HS-5 (cell line): ENCODE data around the gene CXCL16.
A peak's percentile ranks its signal among the peaks of the same experiment; 100 is the strongest.
"Not testable (repeated sequence)": the region's sequence is repeated elsewhere in the genome, so short reads cannot be mapped to it uniquely, and the experiment has no call there.

Experiments
- DNase-seq: peaks from one replicate; pipeline ENCODE4 v3.0.0-alpha.2; 2012; ENCODE audit warnings: low read depth

Gene CXCL16

DNA sequence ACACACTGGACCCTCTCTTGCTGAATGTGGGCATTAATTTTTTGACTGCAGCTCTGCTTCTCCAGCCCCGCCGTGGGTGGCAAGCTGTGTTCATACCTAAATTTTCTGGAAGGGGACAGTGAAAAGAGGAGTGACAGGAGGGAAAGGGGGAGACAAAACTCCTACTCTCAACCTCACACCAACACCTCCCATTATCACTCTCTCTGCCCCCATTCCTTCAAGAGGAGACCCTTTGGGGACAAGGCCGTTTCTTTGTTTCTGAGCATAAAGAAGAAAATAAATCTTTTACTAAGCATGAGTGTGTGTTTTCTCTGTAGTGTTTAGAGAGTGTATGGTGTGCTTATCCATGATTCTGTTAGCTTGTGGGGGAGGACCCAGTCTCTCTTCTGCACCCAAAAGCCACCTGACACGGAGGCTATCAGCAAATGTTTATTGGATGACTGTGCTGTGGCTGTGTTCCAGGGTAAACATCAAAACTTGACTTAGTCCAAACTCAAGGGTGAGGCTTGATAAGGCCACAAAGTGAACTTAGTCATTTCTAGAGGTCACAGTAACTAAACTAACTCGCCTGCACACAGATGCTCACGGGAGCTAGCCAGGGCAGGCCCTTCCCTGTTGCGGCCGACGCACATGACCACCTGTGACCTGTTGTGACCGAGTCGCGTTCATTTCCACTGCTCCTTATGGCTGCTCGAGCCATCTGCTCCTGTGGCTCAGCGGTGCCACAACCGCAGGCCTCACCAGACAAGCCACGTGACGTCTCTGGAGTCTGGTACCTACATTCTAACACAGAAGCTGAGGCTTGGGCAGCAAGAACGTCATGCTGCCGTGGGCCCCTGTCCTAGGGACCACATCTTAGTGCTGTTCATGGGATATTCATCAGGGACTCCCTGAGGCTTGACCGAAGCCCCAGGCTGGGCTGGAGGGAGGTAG is 18.3 kb downstream of the CXCL16 start:
- no peak for DNase-seq

DNA sequence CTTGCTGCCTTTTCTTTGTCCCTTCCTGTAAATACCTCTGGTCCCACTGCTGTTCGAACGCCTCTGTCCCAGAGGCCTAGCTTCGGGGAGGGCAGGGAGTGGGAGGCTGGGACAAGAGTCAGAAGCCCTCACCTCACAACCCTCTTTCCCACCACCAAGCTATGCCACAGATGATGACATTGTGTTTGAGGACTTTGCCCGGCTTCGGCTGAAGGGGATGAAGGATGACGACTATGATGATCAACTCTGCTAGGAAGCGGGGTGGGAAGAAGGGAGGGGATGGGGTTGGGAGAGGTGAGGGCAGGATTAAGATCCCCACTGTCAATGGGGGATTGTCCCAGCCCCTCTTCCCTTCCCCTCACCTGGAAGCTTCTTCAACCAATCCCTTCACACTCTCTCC is 18.9 kb downstream of the CXCL16 start:
- DNase-seq = no peak

DNA sequence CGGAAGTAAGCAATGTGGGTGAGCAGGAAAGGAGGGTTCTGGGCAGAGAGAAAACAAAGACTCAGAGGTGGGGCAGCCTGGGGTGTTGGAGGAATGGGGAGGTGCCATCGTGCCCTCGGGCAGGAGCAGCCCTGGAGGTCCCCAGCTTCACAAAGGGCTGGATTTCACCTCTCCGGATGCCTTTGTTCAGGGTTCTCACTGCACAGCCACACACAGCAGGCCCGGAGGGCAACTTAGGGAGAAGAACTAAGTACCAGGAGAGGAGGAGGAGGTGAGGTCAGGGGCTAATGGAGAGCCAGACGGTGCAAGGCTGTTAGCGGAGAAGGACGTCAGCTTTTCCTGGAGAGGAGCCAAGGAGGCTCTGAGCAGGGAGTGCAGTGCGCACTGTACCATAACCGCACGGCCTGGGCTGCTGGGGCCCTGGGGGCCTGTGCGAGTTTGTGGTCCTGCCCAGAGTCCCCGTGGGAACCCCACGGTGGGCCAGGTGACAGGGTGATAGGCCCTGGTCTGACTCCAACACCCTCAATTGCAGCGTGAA is 20.0 kb downstream of the CXCL16 start:
- no peak for DNase-seq

DNA sequence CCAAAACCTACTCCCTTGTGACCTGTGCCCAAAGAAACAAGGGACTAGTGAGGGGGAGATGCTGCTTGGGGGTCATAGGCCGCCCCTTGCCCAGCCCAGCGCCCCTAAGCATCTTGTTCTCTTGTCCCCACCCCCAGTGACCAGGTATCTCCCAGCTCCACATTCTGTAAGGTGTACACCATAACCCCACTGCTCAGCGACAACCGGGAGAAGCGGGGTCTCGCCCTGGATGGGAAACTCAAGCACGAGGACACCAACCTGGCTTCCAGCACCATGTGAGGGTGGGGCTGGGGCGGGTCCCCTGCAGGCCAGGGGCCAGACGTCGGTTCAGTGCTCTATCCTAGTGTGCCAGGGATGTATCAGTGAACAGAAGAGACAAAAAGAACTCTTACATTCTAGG is 20.6 kb downstream of the CXCL16 start:
- no peak for DNase-seq

DNA sequence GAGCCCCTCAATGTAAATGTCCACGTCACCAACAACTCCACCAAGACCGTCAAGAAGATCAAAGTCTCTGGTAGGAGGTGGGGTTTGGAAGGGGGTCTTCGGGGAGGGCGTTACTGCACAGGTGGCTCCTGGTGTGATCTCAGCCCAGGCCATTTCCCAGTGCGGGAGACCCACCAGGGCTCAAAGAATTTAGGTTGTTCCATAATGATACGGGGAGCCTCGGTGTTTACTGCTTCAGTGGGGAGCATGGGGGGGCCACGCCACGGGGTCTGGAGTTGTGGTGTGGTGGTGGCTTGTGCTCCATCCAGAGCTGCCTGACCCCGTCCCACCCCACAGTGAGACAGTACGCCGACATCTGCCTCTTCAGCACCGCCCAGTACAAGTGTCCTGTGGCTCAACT is 21.5 kb downstream of the CXCL16 start:
- DNase-seq = no peak

DNA sequence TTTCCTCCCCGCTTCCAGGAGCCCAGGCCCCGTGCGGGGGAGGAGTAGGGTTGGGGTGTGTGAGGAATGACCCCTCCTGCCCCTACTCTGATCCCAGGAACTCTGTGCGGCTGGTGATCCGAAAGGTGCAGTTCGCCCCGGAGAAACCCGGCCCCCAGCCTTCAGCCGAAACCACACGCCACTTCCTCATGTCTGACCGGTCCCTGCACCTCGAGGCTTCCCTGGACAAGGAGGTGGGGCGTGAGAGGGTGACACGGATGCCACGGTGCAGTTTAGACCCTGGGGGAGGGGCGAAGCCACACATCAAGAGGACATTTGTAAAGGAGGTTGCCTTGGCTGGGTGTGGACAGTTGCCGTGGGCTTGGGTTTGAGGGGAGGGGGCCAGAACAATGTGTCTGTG is 21.9 kb downstream of the CXCL16 start:
- DNase-seq = no peak

DNA sequence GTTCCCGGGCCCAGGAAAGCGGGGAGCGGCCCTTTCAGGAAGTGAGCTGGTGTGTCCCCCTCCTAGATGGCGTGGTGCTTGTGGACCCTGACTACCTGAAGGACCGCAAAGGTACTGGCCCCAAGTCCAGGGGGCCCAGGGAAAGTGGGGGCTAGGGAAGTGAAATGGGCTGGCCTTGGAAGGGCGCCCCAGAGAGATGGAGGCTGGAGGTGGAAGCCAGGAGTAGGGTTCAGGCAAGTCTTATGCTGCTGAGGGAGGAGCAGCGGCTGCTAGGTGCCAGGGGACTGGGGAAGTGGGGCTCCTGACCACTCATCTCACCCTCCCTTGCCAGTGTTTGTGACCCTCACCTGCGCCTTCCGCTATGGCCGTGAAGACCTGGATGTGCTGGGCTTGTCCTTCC is 23.6 kb downstream of the CXCL16 start:
- no peak for DNase-seq

DNA sequence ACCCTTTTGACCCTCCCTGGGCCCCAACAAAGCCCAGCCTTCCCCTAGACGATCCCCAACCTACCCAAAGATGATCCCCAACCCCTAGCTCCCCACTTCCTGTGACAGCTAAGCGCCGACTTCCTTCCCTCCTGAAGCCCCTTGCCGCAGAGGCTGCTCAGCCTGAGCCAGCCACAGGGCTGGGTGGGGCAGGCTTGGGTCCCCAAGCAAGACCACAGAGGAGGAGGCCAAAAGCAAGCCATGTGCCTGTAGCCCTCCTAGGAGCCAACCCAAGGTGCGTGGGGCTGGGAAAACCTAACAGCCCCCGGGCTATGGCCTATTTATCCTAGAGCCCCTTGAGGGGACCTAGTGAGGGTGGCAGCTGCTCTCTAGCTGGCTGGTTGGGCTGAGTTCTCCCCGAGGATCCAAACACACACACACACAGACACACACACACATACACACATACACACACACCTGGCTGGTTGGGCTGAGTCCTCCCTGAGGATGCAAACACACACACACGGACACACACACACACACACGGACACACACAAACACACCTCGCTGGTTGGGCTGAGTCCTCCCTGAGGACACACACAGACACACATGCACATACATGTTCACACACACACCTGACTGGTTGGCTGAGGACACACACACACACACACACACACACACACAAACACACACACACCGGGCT is 24.5 kb downstream of the CXCL16 start:
- no peak for DNase-seq

DNA sequence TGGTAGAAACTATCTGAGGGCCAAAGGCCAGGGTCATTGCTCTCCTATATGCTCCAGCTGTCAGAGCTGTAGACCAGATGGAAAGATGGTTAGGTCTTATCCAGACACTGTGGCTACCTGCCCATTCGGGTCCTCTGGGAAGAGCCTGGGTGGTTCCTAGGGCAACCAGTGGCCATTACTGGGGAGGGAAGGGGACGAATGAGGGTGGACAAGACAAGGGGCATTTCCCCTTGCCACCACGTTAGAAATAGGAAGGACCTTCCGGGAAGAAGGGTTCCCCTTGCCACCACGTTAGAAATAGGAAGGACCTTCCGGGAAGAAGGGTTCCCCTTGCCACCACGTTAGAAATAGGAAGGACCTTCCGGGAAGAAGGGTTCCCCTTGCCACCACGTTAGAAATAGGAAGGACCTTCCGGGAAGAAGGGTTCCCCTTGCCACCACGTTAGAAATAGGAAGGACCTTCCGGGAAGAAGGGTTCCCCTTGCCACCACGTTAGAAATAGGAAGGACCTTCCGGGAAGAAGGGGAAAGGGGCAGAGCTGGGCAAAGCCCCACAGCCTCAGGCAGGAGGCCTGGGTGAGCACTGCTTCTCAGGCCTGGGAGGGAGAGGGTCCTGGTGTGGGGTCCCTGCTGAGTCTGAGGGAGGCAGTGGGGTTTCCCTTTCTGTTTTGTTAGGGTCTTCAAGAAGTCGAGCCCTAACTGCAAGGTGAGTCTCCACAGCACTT is 25.2 kb downstream of the CXCL16 start:
- not testable (repeated sequence) for DNase-seq

DNA sequence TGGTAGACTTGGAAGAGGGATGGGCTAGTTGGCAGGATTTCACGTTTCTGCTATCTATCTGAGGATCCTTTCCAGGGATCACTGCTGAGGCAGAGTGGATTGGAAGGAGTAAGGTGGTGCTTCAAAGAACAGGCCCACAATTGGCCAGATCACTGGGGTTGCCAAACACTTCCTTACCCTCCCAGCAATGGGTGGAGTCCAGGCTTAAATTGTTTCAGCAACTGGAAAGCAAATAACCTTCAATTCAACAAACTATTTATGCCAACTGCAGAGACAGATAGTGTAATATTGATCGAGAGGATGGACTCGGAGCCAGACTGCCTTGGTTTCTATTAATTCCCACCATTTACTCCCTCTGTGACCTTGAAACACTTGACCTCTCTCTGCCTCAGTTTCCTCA is 27.2 kb downstream of the CXCL16 start:
- no peak for DNase-seq

DNA sequence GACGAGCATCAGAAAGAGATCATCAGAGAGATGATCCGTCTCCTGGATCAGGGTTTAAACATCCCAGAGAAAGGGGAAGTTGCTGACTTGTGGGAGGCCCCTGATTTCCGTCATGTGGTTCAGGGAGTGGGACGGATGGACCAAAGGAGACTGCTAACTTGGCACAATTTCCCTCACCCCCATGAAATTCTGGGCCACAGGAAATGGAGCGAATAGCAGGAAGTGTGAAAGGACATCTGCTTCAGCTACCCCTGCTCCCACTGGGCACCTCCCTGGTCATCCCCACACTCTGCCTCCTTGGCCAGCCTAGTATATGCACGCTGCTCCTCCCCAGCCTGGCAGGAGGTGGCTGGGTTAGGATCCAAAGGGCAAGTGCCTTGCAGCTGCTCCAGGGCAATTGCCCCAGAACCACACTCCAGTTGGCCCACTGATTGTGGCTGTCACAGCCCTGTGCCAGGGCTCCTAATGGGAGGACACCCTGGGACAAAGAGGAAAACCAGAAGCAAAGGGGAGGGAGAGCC is 28.0 kb downstream of the CXCL16 start:
- DNase-seq = no peak

DNA sequence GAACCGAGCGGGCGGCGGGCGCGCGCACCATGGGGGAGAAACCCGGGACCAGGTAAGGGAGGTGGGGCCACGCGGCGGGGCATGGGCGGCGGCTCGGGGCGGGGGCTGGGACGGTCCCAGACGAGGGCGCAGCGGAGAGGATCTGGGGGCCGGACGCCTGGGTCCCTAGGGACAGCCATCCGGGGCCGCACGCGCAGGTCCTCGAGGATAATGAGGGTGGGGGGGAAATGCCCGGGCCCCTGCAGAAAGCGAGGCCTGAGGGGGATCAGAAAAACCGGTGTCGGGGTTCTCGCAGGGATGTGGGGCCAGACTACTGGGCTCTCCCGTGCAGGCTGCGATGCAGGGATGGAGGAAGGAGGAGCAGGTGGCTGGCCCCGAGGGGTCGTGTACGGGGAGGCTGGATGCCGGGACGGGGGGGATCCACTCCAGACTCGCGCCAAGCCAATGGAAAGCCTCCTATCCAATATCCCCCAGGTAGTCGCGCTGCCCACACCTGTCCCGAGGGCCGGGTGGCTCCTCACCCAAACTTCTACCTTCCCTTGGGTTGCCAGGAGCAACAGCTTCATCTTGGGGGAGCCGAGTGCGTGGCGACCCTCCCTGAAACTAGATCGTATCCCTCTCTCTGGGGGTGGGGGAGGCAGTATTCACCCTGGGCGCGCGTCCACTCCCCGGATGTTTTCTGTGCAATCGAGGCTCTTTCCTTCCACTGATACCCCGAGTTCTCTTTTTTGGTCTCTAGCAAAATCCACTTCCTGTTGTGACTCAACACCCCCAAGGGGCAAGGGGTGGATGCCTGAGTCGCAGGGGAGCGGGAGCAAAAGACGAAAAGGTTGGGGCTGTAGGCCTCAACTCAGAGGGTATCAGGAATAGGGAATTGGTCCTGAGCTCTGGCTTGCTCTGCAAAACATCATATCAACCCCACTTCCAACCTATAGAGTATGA is 28.8 kb downstream of the CXCL16 start:
- no peak for DNase-seq

DNA sequence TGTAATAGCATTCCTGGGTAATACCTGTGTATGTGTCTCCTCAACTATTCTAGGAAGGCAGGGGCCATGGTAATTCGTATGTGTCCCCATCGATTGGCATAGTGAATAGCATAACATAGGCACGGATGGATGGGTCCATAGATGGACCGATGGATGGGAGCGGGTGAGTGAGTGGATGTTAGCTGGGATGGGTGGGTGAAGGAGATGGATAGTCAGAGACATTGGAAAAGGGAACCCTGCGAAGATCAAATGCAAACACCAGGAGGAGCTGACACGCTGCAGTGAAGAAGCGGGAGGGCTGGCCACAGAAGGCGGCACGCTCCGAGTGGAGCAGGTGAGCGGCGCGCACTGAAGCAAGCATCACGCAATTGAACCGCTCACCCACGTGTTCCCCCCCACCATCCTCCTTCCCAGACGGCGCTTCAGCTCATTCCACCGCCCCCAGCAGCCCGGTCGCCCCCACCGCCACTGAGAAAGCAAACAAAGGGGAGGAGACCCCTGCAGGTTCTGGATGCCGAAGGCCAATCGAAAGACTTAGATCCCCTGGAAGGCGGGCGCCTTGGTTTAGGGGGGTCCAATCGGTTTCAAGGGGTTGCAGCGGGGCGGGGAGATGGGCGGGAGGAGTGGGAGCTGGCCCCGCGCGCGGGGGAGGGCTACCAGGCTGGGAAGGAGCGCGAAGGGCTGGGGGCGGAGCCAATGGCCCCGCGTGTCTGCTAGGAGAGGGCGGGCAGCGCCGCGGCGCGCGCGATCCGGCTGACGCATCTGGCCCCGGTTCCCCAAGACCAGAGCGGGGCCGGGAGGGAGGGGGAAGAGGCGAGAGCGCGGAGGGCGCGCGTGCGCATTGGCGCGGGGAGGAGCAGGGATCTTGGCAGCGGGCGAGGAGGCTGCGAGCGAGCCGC is 29.7 kb downstream of the CXCL16 start, which contains the start of gene ARRB2:
Gene ARRB2 (plus strand): TSS at position 839 of the 899 bp plus-strand sequence. CDS start 90 bp downstream, outside the sequence.
- DNase-seq = peak; percentile 88

DNA sequence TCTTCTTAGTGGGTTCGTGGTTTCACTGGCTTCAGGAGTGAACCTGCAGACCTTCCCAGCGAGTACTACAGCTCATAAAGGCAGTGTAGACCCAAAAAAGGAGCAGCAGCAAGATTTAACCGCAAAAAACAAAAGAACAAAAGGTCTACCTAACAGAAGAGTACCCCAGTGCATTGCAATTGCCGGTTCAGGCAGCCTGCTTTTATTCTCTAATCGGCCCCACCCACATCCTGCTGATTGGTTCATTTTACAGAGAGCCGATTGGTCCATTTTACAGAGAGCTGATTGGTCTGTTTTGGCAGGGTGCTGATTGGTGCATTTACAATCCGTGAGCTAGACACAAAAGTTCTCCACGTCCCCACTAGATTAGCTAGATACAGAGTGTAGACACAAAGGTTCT is 31.3 kb downstream of the CXCL16 start:
- no peak for DNase-seq

DNA sequence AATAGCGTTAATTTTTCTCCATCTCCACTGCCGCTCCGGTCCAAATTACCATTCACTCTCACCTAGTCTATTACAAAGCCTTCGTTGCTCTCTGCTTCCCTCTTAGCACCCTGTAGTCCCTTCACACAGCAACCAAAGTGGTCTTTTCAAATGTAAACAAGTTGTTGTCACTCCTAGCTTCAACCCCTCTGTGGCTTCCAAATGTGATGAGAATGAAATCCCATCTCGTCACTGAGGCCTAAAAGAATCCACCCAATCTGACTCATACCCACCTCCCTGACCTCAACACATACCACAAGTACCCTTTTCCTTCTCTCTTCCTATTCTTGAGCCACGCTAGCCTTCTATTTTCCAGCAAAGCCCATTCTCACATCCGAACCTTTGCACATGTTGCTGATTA is 33.6 kb downstream of the CXCL16 start:
- no peak for DNase-seq

DNA sequence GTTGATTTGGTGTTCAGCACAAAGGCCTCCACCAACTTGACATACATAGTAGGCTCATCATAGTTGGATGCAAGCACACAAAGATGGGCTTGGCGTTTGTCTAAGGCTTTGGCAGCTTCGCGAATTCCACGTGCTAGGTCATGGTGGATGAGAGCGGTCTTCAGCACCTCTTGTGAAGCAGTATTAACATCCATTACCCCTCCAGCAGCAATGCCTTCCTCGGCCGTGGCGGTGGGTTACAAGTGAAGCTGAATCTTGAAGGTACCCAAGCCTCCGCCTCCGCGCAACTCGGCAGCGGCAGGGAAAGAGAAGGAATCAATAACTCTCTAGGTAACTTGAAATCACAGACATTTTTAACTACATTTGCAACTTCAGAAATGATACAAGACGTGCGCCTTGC is 34.7 kb downstream of the CXCL16 start:
- no peak for DNase-seq

DNA sequence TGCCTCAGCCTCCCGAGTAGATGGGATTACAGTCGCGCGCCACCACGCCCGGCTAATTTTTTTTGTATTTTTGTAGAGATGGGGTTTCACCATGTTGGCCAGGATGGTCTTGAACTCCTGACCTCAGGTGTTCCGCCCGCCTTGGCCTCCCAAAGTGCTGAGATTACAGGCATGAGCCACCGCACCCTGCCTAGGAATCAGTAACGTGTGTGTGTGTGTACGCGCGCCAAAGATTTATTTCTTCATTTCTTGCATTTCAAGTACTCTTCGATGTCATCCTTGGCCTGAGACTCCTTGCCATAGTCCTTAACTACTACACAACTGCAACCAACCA is 35.2 kb downstream of the CXCL16 start:
- not testable (repeated sequence) for DNase-seq

DNA sequence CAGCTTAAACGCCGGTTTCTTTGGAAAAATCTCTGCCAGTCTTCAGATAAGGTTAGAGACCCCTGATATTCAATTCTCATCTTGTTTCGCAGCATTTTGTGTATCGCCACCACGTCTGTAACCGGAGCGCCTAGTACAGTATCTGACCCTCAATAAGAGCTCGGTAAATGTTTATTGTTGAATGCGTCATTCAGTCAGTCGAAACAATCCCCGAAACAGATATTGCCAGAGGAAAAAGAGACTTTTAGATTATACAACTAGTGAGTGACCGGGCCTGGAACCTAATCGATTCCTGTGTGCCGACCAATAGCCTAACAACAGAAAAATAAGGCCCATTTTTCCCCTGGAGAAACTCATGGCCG is 36.4 kb downstream of the CXCL16 start:
- DNase-seq = no peak

DNA sequence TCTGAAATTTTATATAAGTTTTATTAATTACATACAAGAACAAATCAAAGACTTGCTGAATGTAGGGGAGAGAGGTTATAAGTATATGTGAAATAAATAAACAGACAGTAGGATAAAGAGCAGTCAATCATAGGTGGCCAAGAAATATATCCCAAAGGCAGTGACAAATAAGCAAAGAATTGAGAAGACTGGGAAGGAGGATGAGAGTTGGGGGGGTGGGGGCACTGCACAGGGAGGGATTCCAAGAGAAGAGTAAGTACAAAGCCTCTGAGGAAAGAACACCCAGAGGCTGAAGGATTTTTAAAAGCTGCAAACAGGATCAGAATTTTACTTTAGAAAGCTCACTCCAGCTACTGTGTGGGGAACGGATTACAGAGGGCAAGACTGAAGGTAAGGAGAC is 38.6 kb downstream of the CXCL16 start:
- DNase-seq = no peak

DNA sequence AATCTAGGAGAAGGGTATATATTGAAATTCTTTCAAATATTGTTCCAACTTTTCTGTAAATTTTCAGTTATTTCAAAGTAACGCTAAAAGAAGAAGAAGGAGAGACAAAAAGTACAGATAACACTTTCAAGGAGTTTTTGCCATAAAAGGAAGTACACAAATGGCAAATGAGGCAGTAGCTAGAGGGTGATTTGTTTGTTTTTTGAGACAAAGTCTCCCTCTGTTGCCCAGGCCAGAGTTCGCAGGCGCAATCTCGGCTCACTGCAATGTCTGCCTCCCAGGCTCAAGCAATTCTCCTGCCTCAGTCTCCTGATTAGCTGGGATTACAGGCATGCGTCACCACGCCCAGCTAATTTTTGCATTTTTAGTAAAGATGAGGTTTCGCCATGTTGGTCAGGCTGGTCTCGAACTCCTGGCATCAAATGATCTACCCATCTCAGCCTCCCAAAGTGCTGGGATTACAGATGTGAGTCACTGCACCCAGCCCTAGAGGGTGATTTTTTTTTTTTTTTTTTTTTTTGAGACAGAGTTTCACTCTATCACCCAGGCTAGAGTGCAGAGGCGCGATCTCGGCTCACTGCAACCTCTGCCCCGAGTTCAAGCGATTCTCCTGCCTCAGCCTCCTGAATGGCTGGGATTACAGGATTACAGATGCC is 40.2 kb downstream of the CXCL16 start:
- not testable (repeated sequence) for DNase-seq
